B cell (primary cell): Measurements from ENCODE around the gene AUTS2.
"Not testable (repeated sequence)": the region's sequence is repeated elsewhere in the genome, so short reads cannot be mapped to it uniquely, and the experiment has no call there.

ENCODE experiments used
- CTCF ChIP-seq: fragments of 200-600 bp; IDR thresholded peaks from one replicate; pipeline ENCODE4 v1.8.0; 2022; ENCODE audit warnings: antibody characterized with exemption, mild to moderate bottlenecking
- EZH2 ChIP-seq: IDR thresholded peaks from 2 replicates; pipeline ENCODE4 v1.6.1; 2012; ENCODE audit warnings: borderline replicate concordance, low read depth, mild to moderate bottlenecking, moderate library complexity, low read length; ENCODE audit not compliant: insufficient read depth, poor library complexity, severe bottlenecking

GRCh38 chr7:70822490-70822889, 1224.2 kb downstream of the AUTS2 start:
- TF ChIP-seq CTCF, EZH2: not testable (repeated sequence)
